CD1c-positive myeloid dendritic cell (primary cell): ENCODE data around the gene CDK3.

Experiments
- DNase-seq: peaks from one replicate; pipeline ENCODE4 v3.0.0-alpha.2; 2016; ENCODE audit errors: extremely low spot score

CDK3 gene

DNA sequence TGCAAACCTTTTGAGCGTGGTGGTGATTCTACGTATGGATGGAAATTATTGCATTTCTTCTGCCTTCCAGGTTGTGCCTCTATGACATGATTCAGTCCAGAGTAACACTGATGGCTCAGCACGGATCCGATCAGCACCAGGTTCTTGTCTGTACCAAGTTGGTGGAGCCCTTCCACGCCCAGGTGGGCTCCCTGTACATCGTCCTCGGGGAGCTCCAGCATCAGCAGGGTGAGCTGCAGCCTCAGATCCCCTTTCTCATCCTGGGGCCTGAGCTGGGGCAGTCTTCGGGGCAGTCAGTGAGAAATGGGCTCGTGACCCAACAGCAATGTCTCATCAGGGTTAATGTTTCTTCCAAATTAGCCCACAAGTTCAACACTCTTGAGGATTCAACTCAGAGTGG is 9.3 kb upstream of the CDK3 start:
- no peak for DNase-seq

DNA sequence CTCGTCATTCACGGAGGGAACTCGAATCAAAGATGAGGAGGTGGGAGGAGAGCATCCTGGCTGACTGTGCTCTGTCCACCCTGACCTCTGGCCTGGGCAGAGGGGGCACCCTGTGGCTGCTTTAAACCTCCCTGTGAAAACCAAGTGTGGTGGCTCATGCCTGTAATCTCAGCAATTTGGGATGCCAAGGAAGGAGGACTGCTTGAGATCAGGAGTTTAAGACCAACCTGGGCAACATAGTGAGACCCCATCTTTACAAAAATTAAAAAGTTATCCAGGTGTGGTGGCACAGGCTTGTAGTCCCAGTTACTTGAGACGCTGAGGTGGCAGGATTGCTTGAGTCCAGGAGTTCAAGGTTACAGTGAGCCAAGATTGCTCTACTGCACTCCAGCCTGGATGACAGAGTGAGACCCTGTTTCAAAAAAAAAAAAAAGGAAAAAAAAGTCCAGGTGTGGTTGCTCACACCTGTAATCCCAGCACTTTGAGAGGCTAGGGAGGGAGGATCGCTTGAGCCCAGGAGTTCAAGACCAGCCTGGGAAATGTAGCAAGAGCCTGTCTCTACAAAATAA is 5.8 kb upstream of the CDK3 start:
- DNase-seq: no peak

DNA sequence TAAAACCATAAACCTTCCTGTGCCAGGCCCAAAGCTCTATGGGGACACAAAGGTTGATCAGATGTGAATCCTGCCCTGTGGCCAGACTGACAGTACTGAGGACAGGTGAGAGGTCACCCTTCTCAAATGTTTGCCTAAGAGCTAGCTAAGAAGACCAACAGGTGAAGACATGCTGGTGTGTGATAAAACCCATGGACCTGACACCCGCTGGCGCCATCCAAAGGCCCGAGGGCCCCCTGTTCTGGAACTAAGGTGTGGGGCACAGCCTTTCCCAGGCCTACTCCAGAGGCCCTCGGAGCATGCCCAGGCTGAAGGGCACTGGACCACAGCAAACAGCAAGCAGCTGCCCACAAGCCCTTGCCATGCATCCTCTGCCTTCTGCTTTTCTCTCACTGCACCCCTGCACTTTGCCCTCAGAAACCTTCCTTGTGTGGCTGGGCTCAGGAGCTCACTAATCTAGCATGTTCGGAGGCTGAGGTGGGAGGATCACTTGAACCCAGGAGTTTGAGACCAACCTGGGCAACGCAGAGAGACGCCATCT is 5.2 kb upstream of the CDK3 start:
- DNase-seq: no peak

DNA sequence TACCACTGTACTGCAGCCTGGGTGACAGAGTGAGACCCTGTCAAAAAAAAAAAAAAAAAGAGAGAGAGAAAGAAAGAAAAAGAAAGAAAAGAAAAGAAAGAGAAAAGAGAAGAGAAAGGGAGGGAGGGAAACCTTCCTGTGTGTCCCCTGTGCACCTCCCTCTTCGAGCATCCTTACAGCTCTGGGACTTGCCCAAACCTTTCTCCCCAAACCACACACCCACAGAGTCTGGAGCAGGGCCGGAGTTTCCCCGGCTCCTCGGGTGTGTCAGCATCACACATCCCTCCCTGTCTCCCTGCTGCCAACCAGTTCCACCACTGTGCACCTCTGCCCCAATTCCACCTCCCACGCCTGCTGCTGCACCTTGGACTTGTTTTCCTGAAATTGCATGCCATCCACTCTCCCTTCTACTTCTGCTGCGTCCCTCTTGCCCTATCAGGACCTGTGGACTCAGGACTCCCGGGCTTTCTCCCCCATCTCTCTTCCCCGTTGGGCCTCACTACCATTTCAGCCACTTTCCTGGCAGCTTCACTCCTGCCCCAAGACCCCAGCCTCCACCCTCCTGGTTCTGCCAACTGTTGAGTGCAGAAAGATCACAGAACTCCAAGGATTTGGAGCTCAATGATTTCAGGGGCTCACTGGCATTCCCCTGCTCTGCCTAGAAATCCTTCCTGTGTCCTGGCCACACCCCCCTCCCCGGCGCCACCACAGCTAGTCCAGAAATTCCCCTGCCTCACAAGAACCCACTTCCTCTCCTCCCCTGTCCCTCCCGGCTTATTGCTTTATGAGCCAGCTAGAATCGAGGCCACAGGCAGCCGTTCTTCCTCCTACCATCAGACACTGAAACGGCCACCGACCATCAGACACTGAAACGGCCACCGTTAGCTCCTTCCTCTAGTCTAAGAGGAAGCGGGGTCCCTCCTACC is 3.7 kb upstream of the CDK3 start:
- peak; percentile 85 for DNase-seq

GRCh38 chr17:75998327-75998795 is 2.3 kb upstream of the CDK3 start:
- DNase-seq: no peak

DNA sequence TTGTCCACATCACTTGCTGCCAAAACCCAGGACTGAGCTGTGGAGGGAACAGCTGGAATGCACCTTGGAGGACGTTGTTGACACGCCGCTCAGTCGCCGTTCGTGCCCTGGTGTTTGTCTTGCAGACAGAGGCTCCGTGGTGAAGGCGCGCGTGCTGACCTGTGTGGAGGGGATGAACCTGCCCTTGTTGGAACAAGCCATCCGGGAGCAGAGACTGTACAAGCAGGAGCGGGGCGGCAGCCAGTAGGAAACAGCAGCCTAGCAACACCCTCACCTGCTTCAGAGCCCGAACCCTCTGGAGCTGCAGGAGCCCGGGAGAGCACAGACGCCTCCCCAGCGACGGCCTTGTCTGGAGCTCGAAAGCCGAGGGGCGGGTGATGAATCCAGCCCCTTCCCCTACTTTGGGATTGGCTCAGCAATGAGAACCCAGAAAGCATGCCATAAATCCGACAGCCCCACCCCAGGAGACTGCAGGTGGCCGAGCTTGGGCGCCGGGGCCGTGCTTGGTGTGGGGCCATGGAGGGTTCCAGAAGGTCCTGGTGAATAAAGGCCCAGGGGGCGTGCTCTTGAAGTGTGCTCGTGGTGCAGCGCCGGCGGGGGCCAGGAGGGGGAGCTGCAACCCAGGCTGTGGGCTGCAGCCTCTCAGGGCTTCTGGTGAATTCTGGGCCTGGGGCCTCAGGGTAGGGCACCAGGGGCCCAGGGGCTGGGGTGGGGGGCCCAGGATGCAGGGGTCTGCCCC is 470 bp upstream of the CDK3 start:
- DNase-seq: peak; percentile 65

DNA sequence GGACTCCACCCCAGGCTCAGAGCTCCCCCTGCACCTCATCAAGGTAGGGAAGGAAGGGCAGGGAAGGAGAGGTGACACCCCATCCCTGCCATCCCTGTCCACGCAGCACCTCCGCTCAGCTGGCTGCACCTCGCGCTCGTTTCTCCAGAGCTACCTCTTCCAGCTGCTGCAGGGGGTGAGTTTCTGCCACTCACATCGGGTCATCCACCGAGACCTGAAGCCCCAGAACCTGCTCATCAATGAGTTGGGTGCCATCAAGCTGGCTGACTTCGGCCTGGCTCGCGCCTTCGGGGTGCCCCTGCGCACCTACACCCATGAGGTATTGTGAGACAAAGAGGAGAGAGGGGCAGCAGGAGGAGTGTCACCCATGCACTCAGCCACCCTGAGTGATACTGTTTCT is 1.4 kb downstream of the CDK3 start:
- no peak for DNase-seq

GRCh38 chr17:76003915-76004314 is 3.3 kb downstream of the CDK3 start:
- DNase-seq: no peak

DNA sequence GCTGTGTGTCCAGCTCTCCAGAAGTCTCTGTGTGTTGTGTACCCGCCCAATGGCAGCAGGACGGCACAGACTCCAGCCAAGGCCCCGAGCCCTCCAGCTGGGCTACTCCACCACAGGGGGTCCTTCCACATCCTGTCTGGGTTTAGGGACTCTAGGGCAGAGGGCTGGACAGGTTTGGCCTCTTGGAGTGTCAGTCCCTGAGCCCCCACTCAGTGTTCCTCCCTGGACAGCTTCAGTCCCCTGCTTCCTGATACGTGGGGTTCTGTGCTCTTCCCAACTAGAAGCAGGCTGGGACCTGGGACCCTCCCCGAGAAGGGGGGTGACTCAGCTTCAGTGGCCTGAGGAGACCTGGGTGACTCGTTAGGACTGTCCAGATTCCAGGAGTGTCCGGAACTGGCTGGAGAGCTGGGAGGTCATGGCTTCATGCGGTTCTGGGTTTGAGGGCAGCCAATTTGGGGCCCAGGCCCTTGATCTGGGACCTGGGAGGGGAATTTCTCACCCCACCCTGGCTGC is 4.2 kb downstream of the CDK3 start:
- no peak for DNase-seq

GRCh38 chr17:76005263-76006149 is 4.9 kb downstream of the CDK3 start:
- peak; percentile 83 for DNase-seq

DNA sequence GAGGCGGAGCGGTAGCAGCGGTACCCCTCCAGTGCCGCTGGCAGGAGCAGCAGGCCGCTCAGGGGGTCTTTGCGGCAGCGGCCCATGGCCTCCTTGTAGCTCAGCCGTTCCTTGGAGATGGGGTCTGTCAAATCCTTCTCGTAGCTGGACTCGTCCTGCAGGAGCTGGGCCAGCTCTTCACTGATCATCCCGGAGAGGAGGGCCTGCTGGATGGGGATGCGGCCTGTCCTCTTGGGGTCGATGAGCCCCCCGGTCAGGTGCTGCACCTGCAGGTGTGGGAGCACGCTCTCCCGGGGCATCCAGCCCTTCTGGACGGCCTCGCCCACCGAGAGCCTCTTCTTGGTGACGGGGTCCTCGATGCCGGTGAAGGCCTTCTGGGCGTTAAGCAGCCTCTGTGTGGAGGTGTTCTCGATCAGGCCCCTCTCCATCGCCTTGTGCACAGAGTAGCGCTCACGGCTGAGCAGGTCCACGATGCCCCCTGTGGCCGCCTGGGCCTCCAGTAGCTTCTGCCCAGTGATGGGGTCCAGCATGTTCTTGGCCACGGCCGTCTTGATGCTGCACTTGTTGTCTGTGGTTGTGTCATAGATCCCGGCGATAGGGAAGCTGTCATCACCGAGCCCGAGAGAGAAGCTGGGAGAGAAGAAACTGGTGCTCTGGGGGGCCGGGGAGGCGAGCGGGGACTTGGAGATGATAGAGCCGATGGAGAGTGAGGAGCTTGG is 6.6 kb downstream of the CDK3 start:
- no peak for DNase-seq

DNA sequence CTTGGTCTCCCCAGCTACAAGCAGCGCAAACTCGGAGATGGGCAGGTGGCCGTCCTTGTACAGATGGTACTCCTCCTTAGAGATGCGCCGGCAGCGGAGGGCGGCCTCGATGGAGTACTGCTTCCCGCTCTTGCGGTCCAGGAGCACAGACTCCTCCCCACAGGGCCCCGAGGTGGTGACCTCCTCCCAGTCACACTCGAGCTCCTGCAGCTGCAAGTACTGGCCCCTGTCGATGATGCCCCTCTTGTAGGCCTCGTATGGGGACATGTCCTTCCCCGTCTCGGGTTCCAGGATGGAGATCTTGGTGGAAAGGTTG is 7.2 kb downstream of the CDK3 start:
- DNase-seq: no peak

DNA sequence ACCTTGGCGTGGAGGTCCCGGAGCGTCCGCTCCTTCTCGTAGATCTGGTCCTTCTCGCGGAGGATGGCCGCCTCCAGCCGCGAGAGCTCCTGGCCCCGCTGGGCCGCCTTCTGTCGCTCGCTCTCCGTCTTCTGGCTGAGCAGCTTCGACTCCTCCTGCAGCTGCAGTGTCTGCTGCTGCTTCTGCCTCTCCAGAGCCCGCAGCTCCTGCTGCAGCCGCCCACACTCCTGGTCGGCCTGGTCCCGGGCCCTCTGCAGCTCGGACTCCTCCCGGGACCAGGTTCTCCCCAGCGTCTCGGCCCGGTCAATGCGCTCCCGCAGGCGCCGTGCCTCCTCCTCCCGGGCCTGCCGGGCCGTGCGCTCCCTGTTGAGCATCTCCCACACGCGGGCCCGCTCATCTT is 7.6 kb downstream of the CDK3 start:
- no peak for DNase-seq

DNA sequence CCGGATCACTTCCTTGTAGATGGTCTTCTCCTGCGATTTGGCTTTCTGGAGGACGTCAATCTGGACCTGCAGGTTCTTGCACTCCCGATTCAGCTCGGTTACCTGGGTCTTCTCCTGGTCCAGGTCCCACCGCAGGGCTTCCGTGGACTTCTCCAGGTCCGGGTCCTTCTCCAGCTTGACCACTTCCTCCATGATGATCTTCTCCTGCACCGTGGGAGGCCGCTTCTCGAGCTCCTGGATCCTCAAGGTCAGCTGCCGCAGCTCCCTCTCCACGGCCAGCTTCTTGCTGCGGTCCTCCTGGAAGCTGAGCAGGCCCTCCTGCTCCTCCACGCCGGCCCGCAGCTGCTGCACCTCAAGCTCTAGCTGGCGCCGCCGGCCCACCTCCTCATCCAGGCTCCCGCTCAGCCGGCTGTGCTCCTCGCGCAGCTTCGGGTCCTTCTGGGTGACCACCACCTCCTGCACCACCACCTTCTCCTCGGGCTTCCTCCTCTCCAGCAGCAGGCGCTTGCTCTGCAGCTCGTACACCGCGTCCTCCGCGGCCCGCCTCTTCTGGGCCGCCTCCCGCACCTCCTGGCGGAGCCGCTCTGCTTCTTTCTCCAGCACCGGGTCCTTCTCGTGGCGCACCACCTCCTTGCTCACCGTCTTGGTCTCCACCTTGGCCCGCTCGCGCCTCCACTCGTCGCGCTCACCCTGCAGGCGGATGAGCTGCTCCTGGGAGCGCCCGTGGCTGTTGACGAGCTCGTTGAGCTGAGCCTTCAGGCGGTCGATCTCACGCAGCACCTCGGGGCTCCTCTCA is 8.2 kb downstream of the CDK3 start:
- no peak for DNase-seq

DNA sequence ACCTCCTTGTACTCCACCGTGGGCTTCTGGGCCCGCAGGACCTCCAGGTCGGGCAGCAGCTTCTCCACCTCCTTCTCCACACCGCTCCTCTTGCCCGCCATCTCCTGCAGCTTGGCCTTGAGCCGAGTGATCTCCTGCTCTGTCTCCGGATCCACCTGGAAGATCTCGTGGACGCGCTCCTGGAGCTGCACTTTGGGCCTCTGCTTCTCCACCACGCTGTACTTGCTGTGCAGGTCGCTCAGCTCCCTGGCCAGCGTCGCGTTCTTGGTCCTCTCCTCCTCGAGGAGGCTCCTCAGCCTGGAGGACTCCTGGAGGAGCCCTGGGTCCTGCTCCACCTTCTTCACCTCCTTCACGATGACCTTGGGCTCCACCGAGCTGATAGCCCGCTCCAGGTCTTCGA is 8.8 kb downstream of the CDK3 start:
- no peak for DNase-seq

- DNase-seq: no peak
These were observed 9.5 kb downstream of the CDK3 start for GRCh38 chr17:76009969-76010661.

GRCh38 chr17:76011951-76012350 is 11.3 kb downstream of the CDK3 start:
- DNase-seq: no peak

- no peak for DNase-seq
These were observed 12.8 kb downstream of the CDK3 start for GRCh38 chr17:76013377-76013932.
